Epithelial cell of esophagus (primary cell): ENCODE measurements around the gene IRF6.

ENCODE experiments used
- DNase-seq: peaks from one replicate; pipeline ENCODE4 v3.0.0; 2010; ENCODE audit warnings: low read depth
- H3K4me3 ChIP-seq: 2 replicates; pipeline ENCODE4 v1.5.1; 2011; ENCODE audit warnings: mild to moderate bottlenecking, low read length, control low read depth
- TF ChIP-seq, protein P1 (sequence below): IDR thresholded peaks from 2 replicates; pipeline ENCODE4 v1.5.1; 2011; ENCODE audit warnings: low read depth, mild to moderate bottlenecking, low read length, control low read depth, inconsistent platforms; ENCODE audit not compliant: insufficient read depth; ENCODE audit errors: missing control alignments

The IRF6 gene

GRCh38 chr1:209774592-209774991, 31.4 kb downstream of the IRF6 start:
- H3K4me3 ChIP-seq = no peak overlapping the region
- DNase-seq = peak; percentile 19
- TF ChIP-seq, protein P1, sequence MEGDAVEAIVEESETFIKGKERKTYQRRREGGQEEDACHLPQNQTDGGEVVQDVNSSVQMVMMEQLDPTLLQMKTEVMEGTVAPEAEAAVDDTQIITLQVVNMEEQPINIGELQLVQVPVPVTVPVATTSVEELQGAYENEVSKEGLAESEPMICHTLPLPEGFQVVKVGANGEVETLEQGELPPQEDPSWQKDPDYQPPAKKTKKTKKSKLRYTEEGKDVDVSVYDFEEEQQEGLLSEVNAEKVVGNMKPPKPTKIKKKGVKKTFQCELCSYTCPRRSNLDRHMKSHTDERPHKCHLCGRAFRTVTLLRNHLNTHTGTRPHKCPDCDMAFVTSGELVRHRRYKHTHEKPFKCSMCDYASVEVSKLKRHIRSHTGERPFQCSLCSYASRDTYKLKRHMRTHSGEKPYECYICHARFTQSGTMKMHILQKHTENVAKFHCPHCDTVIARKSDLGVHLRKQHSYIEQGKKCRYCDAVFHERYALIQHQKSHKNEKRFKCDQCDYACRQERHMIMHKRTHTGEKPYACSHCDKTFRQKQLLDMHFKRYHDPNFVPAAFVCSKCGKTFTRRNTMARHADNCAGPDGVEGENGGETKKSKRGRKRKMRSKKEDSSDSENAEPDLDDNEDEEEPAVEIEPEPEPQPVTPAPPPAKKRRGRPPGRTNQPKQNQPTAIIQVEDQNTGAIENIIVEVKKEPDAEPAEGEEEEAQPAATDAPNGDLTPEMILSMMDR = no peak

DNA sequence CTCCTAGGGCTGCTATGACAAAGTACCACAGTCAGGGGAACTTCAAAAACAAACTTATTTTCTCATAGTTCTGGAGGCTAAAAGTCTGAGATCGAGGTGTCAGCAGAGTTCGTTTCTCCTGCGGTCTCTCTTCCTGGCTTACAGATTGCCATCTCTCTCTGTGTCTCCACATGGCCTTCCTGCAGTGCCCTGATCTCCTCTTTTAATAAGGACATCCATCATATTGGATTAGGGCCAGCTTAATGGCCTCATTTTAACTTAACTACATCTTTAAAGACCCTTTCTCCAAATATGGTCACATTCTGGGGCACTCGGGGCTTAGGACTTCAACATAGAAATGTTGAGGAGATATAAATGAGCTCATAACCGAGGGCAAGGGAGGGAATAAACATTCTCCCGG, 33.8 kb downstream of the IRF6 start:
- TF ChIP-seq, protein P1 = no peak
- DNase-seq = peak; percentile 42
- H3K4me3 ChIP-seq = no peak overlapping the region

- no peak overlapping the region for H3K4me3 ChIP-seq
- TF ChIP-seq, protein P1 = no peak
- DNase-seq = peak; percentile 32
These were observed 35.1 kb downstream of the IRF6 start for GRCh38 chr1:209770636-209771415.

DNA sequence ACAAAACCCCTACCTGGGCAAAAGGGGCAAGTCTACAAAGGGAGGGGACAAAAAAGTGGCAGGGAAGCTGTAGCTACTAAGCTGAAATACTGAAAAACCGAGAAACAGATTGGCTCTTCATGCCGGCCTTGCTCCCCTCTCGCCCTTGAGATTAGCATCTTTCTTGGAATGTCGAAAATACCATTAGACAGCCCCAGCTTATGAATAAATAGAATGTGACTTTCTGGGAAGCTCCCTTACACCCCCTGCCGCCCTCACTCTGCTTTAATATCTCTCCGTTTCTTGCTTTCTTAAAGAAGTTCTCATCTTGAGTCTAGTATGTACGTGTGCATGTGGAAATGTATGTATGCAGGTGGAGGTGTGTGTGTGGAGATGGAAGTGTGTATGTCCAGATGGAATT, 36.0 kb downstream of the IRF6 start:
- no peak overlapping the region for H3K4me3 ChIP-seq
- TF ChIP-seq, protein P1 = no peak
- DNase-seq = no peak

GRCh38 chr1:209769171-209769904, 36.6 kb downstream of the IRF6 start:
- TF ChIP-seq, protein P1 = no peak
- no peak overlapping the region for H3K4me3 ChIP-seq
- DNase-seq = peak; percentile 75

GRCh38 chr1:209768354-209768774, 37.6 kb downstream of the IRF6 start:
- no peak for DNase-seq
- H3K4me3 ChIP-seq = no peak overlapping the region
- TF ChIP-seq, protein P1 = no peak
